Testis (tissue), 3 donors: ENCODE results near the gene FYCO1. TPM values are rescaled to one million over a fixed set of nuclear protein-coding genes. Genes with fewer than 3 reads are reported as not detected.
"Not testable (repeated sequence)": the region's sequence is repeated elsewhere in the genome, so short reads cannot be mapped to it uniquely, and the experiment has no call there.

Experiments
- DNase-seq: peaks from one replicate; pipeline ENCODE4 v3.0.0-alpha.2; 2019
- H3K27ac ChIP-seq, 2 donors: fragments of 200-600 bp; sonication (generic); one replicate each; pipeline ENCODE4 v1.5.1; 2019
- H3K27me3 ChIP-seq: fragments of 200-600 bp; sonication (generic); one replicate; pipeline ENCODE4 v1.5.1; 2019
- H3K36me3 ChIP-seq: fragments of 200-600 bp; sonication (generic); one replicate; pipeline ENCODE4 v1.5.1; 2017; ENCODE audit warnings: low read depth; ENCODE audit errors: missing control alignments
- H3K4me1 ChIP-seq: fragments of 200-600 bp; sonication (generic); one replicate; pipeline ENCODE4 v1.5.1; 2019
- H3K4me3 ChIP-seq, 2 donors: fragments of 200-600 bp; sonication (generic); one replicate each; pipeline ENCODE4 v1.5.1; 2017 to 2019
- H3K9me3 ChIP-seq: fragments of 200-600 bp; sonication (generic); one replicate; pipeline ENCODE4 v1.5.1; 2017
- CTCF ChIP-seq, 3 experiments: fragments of 450-650 bp in 2 of 3; fragments of 200-600 bp in 1 of 3; sonication (generic) in 1 of 3; IDR thresholded peaks; one replicate each; pipeline ENCODE4 v1.5.1; 2016 to 2019; ENCODE audit warnings: antibody characterized with exemption in 3 of 3, mild to moderate bottlenecking in 2 of 3, moderate library complexity in 1 of 3
- POLR2A ChIP-seq: fragments of 450-650 bp; IDR thresholded peaks from one replicate; pipeline ENCODE4 v1.6.1; 2017; ENCODE audit warnings: antibody characterized with exemption, mild to moderate bottlenecking, moderate library complexity
- WGBS, 2 donors: methylation state at CpG; one replicate each; pipeline ENCODE4 v1.1.5; 2018; 5-methylcytosine and 5-hydroxymethylcytosine counted together
- intact Hi-C: fragments of 100-400 bp; cut with DNase I; formaldehyde crosslinking; loops from one replicate; pipeline ENCODE4 v1.15.1; 2023; ENCODE audit warnings: low total_unique reads
- polyA plus RNA-seq: library from polyadenylated mRNA; stranded (reverse); fragments of 350-450 nt; fragmentation: Illumina TruSeq; extraction: RNeasy Lipid Tissue Mini Kit (QIAGEN cat#74804); gene quantifications from one replicate; pipeline ENCODE4 v1.2.3, GENCODE V29; 2014; ENCODE audit warnings: low read depth, low replicate concordance; ENCODE audit not compliant: insufficient read depth
- total RNA-seq, 2 donors: library from RNA; depleted of rRNA; stranded (reverse); fragments of >200 nt; gene quantifications; one replicate each; pipeline ENCODE4 v1.2.3, GENCODE V29; 2016

The FYCO1 gene
- total and polyA plus RNA-seq, 3 donors from 2014 or later = 12.8 to 24.2 (median 21.7) TPM

GRCh38 chr3:46006238-46007032, 10.8 kb upstream of the FYCO1 start:
- intact Hi-C loops = no loop called here
- TF ChIP-seq POLR2A (no peak), CTCF (IDR thresholded peaks at IDR 0.05) (no peak)
- Histone ChIP-seq H3K4me1 (no peaks in the 10 kb centered on the region), H3K36me3 (no peaks in the 10 kb centered on the region), H3K27me3 (no peaks in the 10 kb centered on the region), H3K27ac (no peak overlapping the region), H3K4me3 (no peak overlapping the region), H3K9me3 (no peaks in the 10 kb centered on the region)
- no peak for DNase-seq
- WGBS, 2 donors = 66 to 73% methylated on average over 5 of the region's 5 CpGs

- DNase-seq, H3K36me3 ChIP-seq, intact Hi-C loops, H3K27ac ChIP-seq, H3K9me3 ChIP-seq, H3K4me1 ChIP-seq, H3K27me3 ChIP-seq, H3K4me3 ChIP-seq: not testable (repeated sequence)
These were observed 8.1 kb upstream of the FYCO1 start for GRCh38 chr3:46003706-46004105.

GRCh38 chr3:46001178-46001577, 5.6 kb upstream of the FYCO1 start:
- no peak for DNase-seq
- H3K27ac ChIP-seq = no peak overlapping the region
- no peaks in the 10 kb centered on the region for H3K27me3 ChIP-seq
- no peaks in the 10 kb centered on the region for H3K4me1 ChIP-seq
- no peaks in the 10 kb centered on the region for H3K36me3 ChIP-seq
- no peak overlapping the region for H3K4me3 ChIP-seq
- intact Hi-C loops = no loop called here
- WGBS, 2 donors = 69 to 95% methylated on average over 2 of the region's 2 CpGs
- TF ChIP-seq POLR2A (no peak), CTCF (IDR thresholded peaks at IDR 0.05) (no peak)
- H3K9me3 ChIP-seq = no peaks in the 10 kb centered on the region

GRCh38 chr3:45997942-45998341, 2.3 kb upstream of the FYCO1 start:
- DNase-seq = no peak
- TF ChIP-seq CTCF (IDR thresholded peaks at IDR 0.05) (no peak), POLR2A (no peak)
- Histone ChIP-seq H3K4me1 (peaks cover 7% of the 10 kb centered on the region), H3K36me3 (no peaks in the 10 kb centered on the region), H3K27ac (no peak overlapping the region), H3K9me3 (no peaks in the 10 kb centered on the region), H3K4me3 (no peak overlapping the region), H3K27me3 (no peaks in the 10 kb centered on the region)
- WGBS, 2 donors = 77 to 86% methylated on average over 2 of the region's 2 CpGs
- intact Hi-C loops = no loop called here

GRCh38 chr3:45997499-45997898, 1.9 kb upstream of the FYCO1 start:
- DNase-seq, H3K4me1 ChIP-seq, intact Hi-C loops, H3K9me3 ChIP-seq, H3K36me3 ChIP-seq, H3K4me3 ChIP-seq, H3K27ac ChIP-seq, H3K27me3 ChIP-seq: not testable (repeated sequence)
- WGBS, 2 donors = 89 to 94% methylated on average over 19 of the region's 19 CpGs
